ENCODE results near the gene CDC42EP5. TPM values are rescaled to one million over a fixed set of nuclear protein-coding genes. Genes with fewer than 3 reads are reported as not detected.

Gene CDC42EP5
- total RNA-seq, 6 donors from 2014 or later = 11.1 to 40.4 (median 20.6) TPM

DNA sequence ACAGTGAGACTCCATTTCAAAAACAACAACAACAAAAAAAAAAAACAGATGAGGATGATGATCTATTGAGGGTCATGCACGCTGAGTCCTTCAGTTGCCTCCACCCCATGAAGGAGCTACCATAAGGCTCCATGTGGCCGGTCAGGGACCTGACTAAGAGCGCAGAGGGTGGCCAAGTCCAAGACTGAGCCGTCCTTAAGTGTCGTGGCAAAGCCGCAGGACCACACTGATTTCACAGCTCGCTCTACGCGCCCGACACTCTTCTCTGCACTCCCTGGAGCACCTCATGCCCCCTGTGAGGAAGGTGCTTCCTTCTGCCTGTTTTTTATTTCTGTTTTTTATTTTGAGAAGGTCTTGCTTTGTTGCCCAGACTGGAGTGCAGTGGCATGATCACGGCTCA, 45.5 kb downstream of the CDC42EP5 start:
- H3K27me3 ChIP-seq = peaks cover 0 to 19% (median 7%) of the 10 kb centered on the region in 4 donors
- H3K4me3 ChIP-seq = no peak overlapping the region
- ATAC-seq (ENCODE audit: low FRiP score in 2 of 2) = no peak
- no peak for DNase-seq
- H3K36me3 ChIP-seq = no peaks in the 10 kb centered on the region
- TF ChIP-seq EP300 (IDR thresholded peaks at IDR 0.05) = no peak
- H3K4me1 ChIP-seq = peaks cover 14 to 24% (median 17%) of the 10 kb centered on the region in 4 donors
- H3K27ac ChIP-seq = no peak overlapping the region
- H3K9me3 ChIP-seq = no peaks in the 10 kb centered on the region
- WGBS, 2 donors = 89 to 90% methylated on average over 11 of the region's 11 CpGs

DNA sequence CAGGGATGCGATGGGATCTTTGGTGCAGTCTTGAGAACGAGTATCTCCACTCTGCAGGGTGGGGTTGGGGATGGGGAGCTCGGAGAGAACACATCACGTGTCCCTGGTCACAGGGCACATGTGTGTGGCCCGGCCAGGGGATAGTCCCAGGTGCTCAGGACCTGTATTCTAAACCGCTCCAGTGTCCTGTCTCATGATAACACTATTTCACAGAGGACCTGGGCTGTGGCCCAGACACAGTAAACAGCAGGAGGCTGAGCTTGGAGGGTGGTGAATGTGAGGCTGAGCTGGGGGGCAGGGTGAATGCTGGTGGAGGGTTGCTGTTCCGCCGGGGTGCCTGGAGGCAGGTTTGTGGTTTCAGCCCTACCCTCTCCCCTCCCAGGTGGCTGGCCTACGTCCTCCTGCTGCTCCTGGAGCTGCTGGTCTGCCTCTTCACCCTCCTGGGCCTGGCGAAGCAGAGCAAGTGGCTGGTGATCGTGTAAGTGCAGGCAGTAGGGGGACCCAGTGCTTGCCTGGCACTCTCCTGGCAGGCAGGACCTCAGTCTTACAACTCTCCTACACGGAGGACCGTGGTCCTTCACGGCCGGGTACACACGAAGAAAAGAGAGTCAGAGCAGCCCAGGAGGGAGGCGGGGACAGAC, 46.7 kb downstream of the CDC42EP5 start:
- no peaks in the 10 kb centered on the region for H3K36me3 ChIP-seq
- TF ChIP-seq POLR2A (IDR thresholded peaks at IDR 0.05) (no peak), EP300 (IDR thresholded peaks at IDR 0.05) (no peak), POLR2AphosphoS5 (IDR thresholded peaks at IDR 0.05) (no peak)
- TF ChIP-seq, protein P1, sequence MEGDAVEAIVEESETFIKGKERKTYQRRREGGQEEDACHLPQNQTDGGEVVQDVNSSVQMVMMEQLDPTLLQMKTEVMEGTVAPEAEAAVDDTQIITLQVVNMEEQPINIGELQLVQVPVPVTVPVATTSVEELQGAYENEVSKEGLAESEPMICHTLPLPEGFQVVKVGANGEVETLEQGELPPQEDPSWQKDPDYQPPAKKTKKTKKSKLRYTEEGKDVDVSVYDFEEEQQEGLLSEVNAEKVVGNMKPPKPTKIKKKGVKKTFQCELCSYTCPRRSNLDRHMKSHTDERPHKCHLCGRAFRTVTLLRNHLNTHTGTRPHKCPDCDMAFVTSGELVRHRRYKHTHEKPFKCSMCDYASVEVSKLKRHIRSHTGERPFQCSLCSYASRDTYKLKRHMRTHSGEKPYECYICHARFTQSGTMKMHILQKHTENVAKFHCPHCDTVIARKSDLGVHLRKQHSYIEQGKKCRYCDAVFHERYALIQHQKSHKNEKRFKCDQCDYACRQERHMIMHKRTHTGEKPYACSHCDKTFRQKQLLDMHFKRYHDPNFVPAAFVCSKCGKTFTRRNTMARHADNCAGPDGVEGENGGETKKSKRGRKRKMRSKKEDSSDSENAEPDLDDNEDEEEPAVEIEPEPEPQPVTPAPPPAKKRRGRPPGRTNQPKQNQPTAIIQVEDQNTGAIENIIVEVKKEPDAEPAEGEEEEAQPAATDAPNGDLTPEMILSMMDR (IDR thresholded peaks at IDR 0.05) = no peak
- whole genome bisulfite sequencing, 2 donors = 60 to 65% methylated on average over 8 to 17 of the region's 17 CpGs
- peaks cover 12 to 15% (median 14%) of the 10 kb centered on the region in 4 donors for H3K4me1 ChIP-seq
- H3K9me3 ChIP-seq = no peaks in the 10 kb centered on the region
- H3K4me3 ChIP-seq = no peak overlapping the region
- ATAC-seq (ENCODE audit: low FRiP score in 2 of 2) (no peak), DNase-seq (no peak)
- no peak overlapping the region for H3K27ac ChIP-seq
- peaks cover 0 to 19% (median 7%) of the 10 kb centered on the region in 4 donors for H3K27me3 ChIP-seq

DNA sequence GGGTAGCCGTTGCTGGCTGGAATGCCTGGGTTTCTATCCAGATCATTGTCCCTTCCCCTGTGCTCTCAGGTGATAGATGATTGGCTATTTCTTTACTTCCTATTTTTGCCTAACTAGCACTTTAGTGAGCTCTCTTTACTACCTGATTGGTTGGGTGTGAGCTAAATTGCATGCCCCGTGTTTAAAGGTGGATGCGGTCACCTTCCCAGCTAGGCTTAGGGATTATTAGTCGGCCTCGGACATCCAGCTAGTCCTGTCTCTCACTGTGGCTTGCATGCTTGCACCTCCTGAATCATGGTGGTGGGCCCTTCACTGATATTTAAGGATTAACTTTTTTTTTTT, 47.7 kb downstream of the CDC42EP5 start:
- 65 to 77% methylated on average over 5 of the region's 5 CpGs for whole genome bisulfite sequencing, 2 donors
- Histone ChIP-seq H3K4me3 (no peak overlapping the region), H3K9me3 (no peaks in the 10 kb centered on the region), H3K4me1 (peaks cover 4 to 5% (median 4%) of the 10 kb centered on the region in 4 donors), H3K27me3 (peaks cover 0 to 25% (median 11%) of the 10 kb centered on the region in 4 donors), H3K36me3 (no peaks in the 10 kb centered on the region), H3K27ac (no peak overlapping the region)
- DNase-seq (no peak), ATAC-seq (ENCODE audit: low FRiP score in 2 of 2) (no peak)
- no peak for TF ChIP-seq POLR2AphosphoS5 (IDR thresholded peaks at IDR 0.05)
- TF ChIP-seq POLR2A (IDR thresholded peaks at IDR 0.05) = no peak
- TF ChIP-seq, protein P1 (IDR thresholded peaks at IDR 0.05) = no peak
- no peak for TF ChIP-seq EP300 (IDR thresholded peaks at IDR 0.05)

DNA sequence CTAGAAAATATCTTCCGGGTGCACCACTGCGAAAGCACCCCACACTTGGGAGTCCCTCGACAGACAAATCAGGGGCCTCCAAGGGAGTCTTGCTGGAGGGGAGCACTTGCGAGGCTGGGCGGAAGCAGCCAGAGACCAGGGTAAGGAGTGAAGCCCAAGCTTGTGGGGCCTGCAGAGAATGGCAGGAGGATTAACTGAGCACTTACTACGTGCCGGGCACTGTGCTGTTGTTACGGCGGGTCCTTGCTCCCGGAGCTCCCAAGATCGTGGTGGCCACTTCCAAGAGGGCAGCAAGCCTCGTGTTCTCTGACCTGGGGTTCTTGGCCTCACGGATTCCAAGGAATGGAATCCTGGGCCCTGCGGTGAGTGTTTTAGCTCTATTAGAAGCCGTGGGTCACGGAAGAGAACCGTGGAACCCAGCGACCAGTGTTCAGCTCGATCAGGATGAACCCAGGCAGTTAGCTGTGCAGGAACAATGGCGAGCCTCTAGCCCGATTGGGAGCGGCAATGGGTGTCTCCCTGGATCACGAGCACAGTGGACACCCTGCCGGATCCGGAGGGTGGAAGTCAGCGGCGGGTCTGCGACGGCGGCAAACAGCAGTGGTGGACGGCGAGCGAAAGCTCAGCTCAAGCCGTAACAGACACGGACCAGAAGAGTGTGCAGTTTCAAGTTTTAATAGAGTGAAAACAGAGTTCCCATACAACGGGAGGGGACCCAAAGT, 48.3 kb downstream of the CDC42EP5 start:
- 85 to 89% methylated on average over 32 to 35 of the region's 36 CpGs for WGBS, 2 donors
- no peak overlapping the region for H3K4me3 ChIP-seq
- no peak for TF ChIP-seq EP300 (IDR thresholded peaks at IDR 0.05)
- TF ChIP-seq POLR2A (IDR thresholded peaks at IDR 0.05) = no peak
- TF ChIP-seq, protein P1 (IDR thresholded peaks at IDR 0.05) = no peak
- no peak for TF ChIP-seq POLR2AphosphoS5 (IDR thresholded peaks at IDR 0.05)
- peaks cover 0 to 3% (median 0%) of the 10 kb centered on the region in 4 donors for H3K4me1 ChIP-seq
- no peaks in the 10 kb centered on the region for H3K36me3 ChIP-seq
- H3K9me3 ChIP-seq = no peaks in the 10 kb centered on the region
- ATAC-seq (ENCODE audit: low FRiP score in 2 of 2) (no peak), DNase-seq (no peak)
- H3K27ac ChIP-seq = no peak overlapping the region
- peaks cover 1 to 29% (median 13%) of the 10 kb centered on the region in 4 donors for H3K27me3 ChIP-seq

DNA sequence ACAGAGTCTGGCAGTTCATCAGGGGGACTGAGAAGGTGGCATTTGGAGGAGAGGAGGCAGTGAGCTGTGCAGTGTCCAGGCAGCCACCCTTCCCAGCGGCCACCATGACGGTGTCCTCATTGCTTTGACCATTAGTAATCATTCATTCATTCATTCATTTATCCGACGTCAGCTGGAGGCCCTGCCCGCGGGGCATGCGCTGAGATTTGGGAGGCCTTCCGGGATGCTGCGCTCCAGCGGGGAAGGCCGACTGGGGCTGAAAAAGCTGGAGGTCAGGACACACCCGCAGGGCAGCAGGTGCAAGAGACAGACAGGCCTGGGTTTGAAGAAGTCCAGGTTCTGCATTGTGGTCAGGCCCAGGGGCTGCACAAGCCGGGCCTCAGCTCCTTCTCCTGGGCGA, 48.9 kb downstream of the CDC42EP5 start:
- 84 to 90% methylated on average over 8 to 14 of the region's 14 CpGs for WGBS, 2 donors

More for the DNA sequence above, 48.9 kb downstream of the CDC42EP5 start:
- ATAC-seq (ENCODE audit: low FRiP score in 2 of 2) (no peak), DNase-seq (peak in 1 of 2 donors; percentile 67)
- H3K4me3 ChIP-seq = no peak overlapping the region
- H3K27me3 ChIP-seq = peaks cover 1 to 23% (median 12%) of the 10 kb centered on the region in 4 donors
- TF ChIP-seq EP300 (IDR thresholded peaks at IDR 0.05) = no peak
- TF ChIP-seq, protein P1 (IDR thresholded peaks at IDR 0.05) = no peak
- TF ChIP-seq POLR2A (IDR thresholded peaks at IDR 0.05) = no peak
- TF ChIP-seq POLR2AphosphoS5 (IDR thresholded peaks at IDR 0.05) = no peak
- peaks cover 0 to 3% (median 0%) of the 10 kb centered on the region in 4 donors for H3K4me1 ChIP-seq
- H3K27ac ChIP-seq = no peak overlapping the region
- H3K36me3 ChIP-seq = no peaks in the 10 kb centered on the region
- H3K9me3 ChIP-seq = no peaks in the 10 kb centered on the region

All from upper lobe of left lung (tissue), 6 donors.